Measurements from ENCODE around the gene DIP2C. TPM values are rescaled to one million over a fixed set of nuclear protein-coding genes. Genes with fewer than 3 reads are reported as not detected.
"Not testable (repeated sequence)": the region's sequence is repeated elsewhere in the genome, so short reads cannot be mapped to it uniquely, and the experiment has no call there.

DIP2C gene
- total RNA-seq, 2 experiments from 2014 or later, result 0.22 to 0.54 TPM

DNA sequence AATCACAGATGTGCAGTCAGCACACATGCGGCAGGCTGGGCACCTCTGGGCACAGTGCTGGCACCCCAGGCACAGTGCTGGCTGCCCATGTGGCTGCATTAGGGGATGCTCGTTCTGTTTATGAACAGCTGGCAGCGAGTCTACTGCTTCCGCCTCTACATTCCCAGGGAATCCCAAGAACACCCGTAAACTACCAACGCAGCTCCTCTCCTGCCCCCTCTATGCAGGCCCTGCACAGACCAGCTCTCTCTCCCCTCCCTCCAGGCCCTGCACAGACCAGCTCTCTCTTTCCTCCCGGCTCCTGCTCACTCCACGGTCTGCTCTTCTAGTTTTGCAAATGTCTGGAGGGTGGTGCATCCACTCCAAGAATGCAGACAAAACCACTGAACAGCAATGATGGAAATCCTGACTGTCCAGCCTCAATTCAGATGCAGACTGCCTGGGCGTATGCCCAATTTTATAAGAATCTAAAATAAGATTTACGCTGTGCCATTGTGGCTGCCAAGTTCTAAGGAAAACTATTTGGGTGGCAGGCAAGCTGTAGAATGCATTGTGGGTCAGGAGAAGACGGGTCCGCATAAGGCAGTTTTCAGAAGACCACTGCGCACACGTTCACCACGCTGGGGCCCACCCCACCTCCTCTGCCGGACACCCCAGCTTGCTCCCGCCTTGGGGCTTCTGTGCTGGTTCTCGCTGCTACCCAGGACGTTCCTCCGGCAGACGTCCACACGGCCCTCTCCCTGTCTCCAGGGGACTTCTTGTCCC lies 319.6 kb downstream of the DIP2C start:
- Mint-ChIP-seq H3K4me3 (no peak overlapping the region), H3K27ac (no peak overlapping the region), H3K27me3 (no peaks in the 10 kb centered on the region), H3K4me1 (no peaks in the 10 kb centered on the region), H3K36me3 (no peaks in the 10 kb centered on the region), H3K9me3 (no peaks in the 10 kb centered on the region)
- no peak for DNase-seq

DNA sequence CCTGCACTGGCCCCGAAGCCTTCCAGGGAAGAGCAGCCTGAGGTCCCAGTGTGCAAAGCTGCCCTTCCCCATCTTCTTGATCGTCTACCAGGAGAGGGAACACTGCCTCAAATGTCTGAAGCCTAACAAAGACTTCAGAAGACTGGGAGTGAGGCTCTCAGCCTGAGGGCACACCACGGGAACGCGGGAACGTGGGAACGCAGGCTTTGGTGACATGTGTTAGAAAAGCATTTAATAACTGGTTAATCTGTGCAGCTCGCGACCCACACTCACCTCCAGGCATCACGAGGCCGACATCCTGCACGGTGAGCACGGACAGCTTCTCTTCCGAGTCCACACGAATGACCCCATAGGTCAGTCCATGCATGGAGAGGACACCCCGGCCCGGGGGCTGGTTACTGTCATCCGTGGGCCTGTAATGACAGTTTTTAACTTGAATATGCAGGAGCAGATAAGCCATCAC lies 320.2 kb downstream of the DIP2C start:
- Mint-ChIP-seq H3K36me3 (no peaks in the 10 kb centered on the region), H3K9me3 (no peaks in the 10 kb centered on the region), H3K4me3 (no peak overlapping the region), H3K27ac (no peak overlapping the region), H3K4me1 (no peaks in the 10 kb centered on the region), H3K27me3 (no peaks in the 10 kb centered on the region)
- no peak for DNase-seq

- no peaks in the 10 kb centered on the region for H3K27me3 Mint-ChIP-seq
- H3K9me3 Mint-ChIP-seq, result no peaks in the 10 kb centered on the region
- H3K36me3 Mint-ChIP-seq, result no peaks in the 10 kb centered on the region
- no peak for DNase-seq
- no peak overlapping the region for H3K27ac Mint-ChIP-seq
- no peaks in the 10 kb centered on the region for H3K4me1 Mint-ChIP-seq
- H3K4me3 Mint-ChIP-seq, result no peak overlapping the region
Observed at GRCh38 chr10:368579-369220, 320.8 kb downstream of the DIP2C start.

DNA sequence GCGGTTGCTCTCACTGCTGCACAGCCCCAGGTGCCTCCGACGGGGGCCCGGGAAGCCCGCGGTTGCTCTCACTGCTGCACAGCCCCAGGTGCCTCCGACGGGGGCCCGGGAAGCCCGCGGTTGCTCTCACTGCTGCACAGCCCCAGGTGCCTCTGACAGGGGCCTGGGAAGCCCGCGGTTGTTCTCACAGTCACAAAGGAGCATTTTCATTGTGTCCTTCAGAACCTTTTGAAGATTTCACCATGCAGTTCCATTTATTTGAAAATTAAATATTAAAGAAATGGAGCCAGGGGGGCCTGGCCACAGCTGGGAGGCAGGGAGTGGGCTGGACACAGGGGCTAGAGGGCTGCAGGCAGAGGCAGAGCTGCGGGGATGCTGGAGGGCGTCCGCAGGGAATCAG lies 321.4 kb downstream of the DIP2C start:
- H3K27ac Mint-ChIP-seq, DNase-seq, H3K27me3 Mint-ChIP-seq, H3K9me3 Mint-ChIP-seq, H3K36me3 Mint-ChIP-seq, H3K4me3 Mint-ChIP-seq, H3K4me1 Mint-ChIP-seq: not testable (repeated sequence)

DNA sequence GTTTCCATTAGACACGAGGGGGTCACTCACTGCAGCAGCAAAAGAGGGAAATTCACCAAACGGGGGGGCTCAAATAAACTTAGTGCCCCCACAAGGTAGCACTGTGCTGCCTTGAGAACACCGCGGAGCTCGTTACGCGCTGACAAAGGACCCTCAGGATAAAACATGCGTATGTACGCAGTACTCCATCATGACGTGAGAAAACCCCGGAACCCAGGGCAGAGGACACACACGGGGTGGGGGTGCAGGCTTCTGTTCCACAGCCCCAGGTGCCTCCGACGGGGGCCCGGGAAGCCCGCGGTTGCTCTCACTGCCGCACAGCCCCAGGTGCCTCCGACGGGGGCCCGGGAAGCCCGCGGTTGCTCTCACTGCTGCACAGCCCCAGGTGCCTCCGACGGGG lies 321.8 kb downstream of the DIP2C start:
- no peaks in the 10 kb centered on the region for H3K9me3 Mint-ChIP-seq
- H3K4me3 Mint-ChIP-seq, result no peak overlapping the region
- no peaks in the 10 kb centered on the region for H3K27me3 Mint-ChIP-seq
- no peaks in the 10 kb centered on the region for H3K4me1 Mint-ChIP-seq
- no peak overlapping the region for H3K27ac Mint-ChIP-seq
- no peak for DNase-seq
- H3K36me3 Mint-ChIP-seq, result no peaks in the 10 kb centered on the region

DNA sequence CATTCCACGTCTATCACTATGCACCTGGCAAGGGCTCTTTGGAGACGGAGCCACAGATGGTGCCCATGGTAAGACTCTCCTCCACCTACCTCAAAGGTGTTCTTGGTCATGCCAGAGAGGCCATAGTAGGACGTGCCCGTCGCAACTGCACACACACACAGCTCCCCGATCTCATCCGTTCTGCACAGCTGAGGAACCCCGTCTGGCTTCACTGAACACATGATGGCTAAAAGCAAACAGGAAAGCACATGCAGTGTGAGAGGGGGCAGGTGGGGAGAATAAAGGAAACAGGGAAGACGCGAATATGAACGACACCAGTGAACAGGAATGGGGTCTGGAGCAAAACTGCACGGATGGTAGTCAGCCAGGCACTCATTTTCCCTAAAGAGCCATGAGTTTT lies 323.3 kb downstream of the DIP2C start:
- Mint-ChIP-seq H3K4me1 (no peaks in the 10 kb centered on the region), H3K9me3 (no peaks in the 10 kb centered on the region), H3K27ac (no peak overlapping the region), H3K36me3 (no peaks in the 10 kb centered on the region), H3K27me3 (no peaks in the 10 kb centered on the region), H3K4me3 (no peak overlapping the region)
- DNase-seq, result no peak

DNA sequence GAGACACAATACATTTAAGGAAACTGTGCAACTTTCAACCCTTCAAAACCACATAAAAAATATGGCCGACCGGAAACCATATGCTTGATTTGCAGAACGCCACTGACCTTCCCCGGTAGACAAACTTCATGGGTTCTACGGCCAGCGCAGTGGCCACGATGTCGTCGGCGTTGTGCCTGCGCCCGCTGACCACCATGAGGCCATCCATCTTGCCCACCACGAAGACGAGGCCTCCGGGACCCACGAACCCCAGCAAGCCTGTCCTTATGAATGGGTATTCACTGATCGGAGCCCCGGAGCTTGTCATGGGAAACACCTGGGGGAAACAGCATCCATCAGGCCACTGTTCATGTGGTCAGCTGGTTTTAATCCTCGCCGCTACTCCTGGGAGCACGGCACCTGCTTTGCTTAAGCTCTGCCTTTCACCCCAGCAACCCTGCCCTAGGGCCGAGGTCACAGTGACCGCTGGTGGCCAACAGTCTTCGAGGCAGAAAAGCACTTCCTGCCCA lies 325.1 kb downstream of the DIP2C start:
- Mint-ChIP-seq H3K9me3 (no peaks in the 10 kb centered on the region), H3K27me3 (no peaks in the 10 kb centered on the region), H3K4me3 (no peak overlapping the region), H3K27ac (no peak overlapping the region), H3K36me3 (no peaks in the 10 kb centered on the region), H3K4me1 (no peaks in the 10 kb centered on the region)
- DNase-seq, result no peak

DNA sequence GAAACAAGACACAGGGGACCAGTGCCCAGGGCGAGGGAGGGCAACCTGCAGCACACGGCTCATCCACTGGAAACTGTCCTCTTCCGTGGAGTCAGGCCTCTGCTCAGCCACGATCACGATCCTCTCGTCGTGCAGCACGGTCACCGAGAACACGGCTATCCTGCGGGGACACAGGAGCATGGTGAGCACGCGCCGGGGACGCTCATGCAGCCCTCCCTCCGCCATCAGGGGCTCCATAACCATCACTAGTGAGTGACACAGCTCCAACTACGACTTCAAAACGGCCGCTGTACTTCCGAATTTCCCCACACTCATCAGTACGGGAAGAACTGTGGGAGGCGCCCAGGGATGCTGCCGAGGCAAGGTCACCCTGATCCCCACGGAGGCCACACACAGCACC lies 326.3 kb downstream of the DIP2C start:
- H3K27me3 Mint-ChIP-seq, result no peaks in the 10 kb centered on the region
- H3K4me3 Mint-ChIP-seq, result no peak overlapping the region
- no peaks in the 10 kb centered on the region for H3K36me3 Mint-ChIP-seq
- H3K27ac Mint-ChIP-seq, result no peak overlapping the region
- no peaks in the 10 kb centered on the region for H3K4me1 Mint-ChIP-seq
- DNase-seq, result no peak
- H3K9me3 Mint-ChIP-seq, result no peaks in the 10 kb centered on the region

DNA sequence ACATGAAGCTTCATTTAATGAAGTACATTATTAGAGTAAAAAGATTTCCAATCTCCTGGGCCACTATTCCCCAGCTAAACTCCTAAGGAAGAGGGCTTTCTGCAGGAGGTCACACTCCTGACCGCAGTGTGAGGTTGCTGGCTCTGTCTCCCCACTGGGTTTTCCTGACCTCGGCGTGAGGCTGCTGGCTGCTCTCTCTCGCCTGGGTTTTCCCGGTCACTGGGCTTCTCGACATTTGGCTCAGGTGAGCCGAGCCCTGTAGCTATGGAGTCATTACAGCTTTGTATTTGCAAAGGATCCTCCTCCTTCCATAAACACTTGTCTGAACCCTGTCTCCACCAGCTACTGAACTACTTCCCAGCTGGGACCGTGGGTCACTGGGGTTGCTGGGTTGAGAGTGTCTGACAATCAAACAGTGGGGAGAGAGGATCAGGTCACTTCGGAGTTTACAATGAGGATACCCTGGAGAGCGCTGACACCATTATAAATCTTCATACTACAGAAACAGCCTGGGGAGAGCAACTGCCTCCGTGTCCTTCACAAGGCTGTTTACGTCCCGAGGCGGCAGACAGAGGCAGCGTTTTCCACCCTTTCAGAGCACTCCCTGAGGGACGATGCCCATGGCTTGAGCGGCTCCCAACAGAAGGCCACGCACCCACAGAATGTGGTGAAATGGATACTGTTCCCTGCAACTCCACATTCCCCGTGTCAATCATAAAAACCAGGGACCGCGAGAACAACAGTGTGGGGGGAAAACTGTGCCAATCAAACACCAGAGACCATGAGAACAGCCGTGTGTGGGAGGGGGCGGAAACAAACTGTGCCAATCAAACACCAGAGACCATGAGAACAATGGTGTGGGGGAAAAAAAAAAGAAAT lies 328.0 kb downstream of the DIP2C start:
- Mint-ChIP-seq H3K27me3 (no peaks in the 10 kb centered on the region), H3K27ac (no peak overlapping the region), H3K9me3 (no peaks in the 10 kb centered on the region), H3K4me3 (no peak overlapping the region), H3K36me3 (no peaks in the 10 kb centered on the region), H3K4me1 (no peaks in the 10 kb centered on the region)
- DNase-seq, result no peak

- no peak overlapping the region for H3K27ac Mint-ChIP-seq
- DNase-seq, result no peak
- no peaks in the 10 kb centered on the region for H3K4me1 Mint-ChIP-seq
- no peaks in the 10 kb centered on the region for H3K27me3 Mint-ChIP-seq
- H3K4me3 Mint-ChIP-seq, result no peak overlapping the region
- H3K36me3 Mint-ChIP-seq, result no peaks in the 10 kb centered on the region
- no peaks in the 10 kb centered on the region for H3K9me3 Mint-ChIP-seq
Observed at GRCh38 chr10:360653-361052, 328.8 kb downstream of the DIP2C start.

DNA sequence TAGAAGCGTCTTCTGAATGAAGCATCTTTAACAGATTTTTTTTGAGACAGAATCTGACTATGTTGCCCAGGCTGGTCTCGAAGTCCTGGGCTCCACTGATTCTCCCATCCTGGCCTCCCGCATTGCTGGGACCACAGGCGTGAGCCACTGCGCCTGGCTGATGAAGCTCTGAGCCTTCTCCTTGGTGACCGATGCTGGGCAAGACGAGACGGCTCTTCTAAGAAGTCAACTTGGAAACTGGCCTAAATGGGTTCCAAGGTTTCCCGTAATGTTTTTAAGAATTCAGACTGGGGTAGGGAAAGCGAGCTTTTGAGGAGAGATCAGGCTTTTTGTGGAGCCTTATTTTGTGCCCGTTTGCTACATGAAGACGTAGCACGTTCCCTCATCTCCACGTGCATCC lies 329.7 kb downstream of the DIP2C start:
- no peaks in the 10 kb centered on the region for H3K36me3 Mint-ChIP-seq
- H3K27me3 Mint-ChIP-seq, result no peaks in the 10 kb centered on the region
- H3K4me1 Mint-ChIP-seq, result no peaks in the 10 kb centered on the region
- no peak overlapping the region for H3K4me3 Mint-ChIP-seq
- no peak overlapping the region for H3K27ac Mint-ChIP-seq
- no peak for DNase-seq
- no peaks in the 10 kb centered on the region for H3K9me3 Mint-ChIP-seq

GRCh38 chr10:359093-359492 lies 330.4 kb downstream of the DIP2C start:
- Mint-ChIP-seq H3K36me3 (no peaks in the 10 kb centered on the region), H3K4me3 (no peak overlapping the region), H3K9me3 (no peaks in the 10 kb centered on the region), H3K4me1 (no peaks in the 10 kb centered on the region), H3K27ac (no peak overlapping the region), H3K27me3 (no peaks in the 10 kb centered on the region)
- DNase-seq, result no peak

GRCh38 chr10:357201-357950 lies 332.1 kb downstream of the DIP2C start:
- DNase-seq, result no peak
- Mint-ChIP-seq H3K4me3 (no peak overlapping the region), H3K9me3 (no peaks in the 10 kb centered on the region), H3K27ac (no peak overlapping the region), H3K27me3 (no peaks in the 10 kb centered on the region), H3K36me3 (no peaks in the 10 kb centered on the region), H3K4me1 (peaks cover 8% of the 10 kb centered on the region)

DNA sequence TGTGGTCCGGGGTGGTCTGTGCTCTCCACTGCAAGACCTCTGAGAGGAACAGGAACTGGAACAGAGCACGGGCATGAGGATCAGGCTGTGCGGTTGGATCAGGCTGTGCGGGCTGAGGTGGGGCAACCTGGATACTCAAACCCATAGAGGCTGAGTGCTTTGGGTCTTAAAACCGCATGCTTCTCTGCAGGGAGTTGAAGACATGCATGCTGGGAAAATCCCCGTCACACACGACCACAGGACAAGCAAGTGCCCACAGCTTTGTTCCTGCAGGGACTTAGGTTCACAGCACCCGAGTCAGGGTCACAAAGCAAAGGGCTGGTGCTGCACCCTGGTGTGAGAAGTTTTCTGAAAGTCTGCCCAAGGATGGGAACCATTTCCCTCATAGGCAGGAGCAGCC lies 333.0 kb downstream of the DIP2C start:
- Mint-ChIP-seq H3K4me1 (peaks cover 18% of the 10 kb centered on the region), H3K36me3 (no peaks in the 10 kb centered on the region), H3K4me3 (no peak overlapping the region), H3K9me3 (no peaks in the 10 kb centered on the region), H3K27me3 (no peaks in the 10 kb centered on the region), H3K27ac (no peak overlapping the region)
- DNase-seq, result no peak
